OCI-LY1 (cell line): Measurements from ENCODE around the gene DIPK1C.

Experiments used
- H2AFZ ChIP-seq: fragments of 200-600 bp; sonication (generic), shearing (Covaris generic); 2 replicates; pipeline ENCODE4 v1.6.0; 2014; ENCODE audit warnings: antibody characterized with exemption, mild to moderate bottlenecking, low read length
- H3F3A ChIP-seq: fragments of 200-600 bp; sonication (generic), shearing (Covaris generic); 2 replicates; pipeline ENCODE4 v1.6.0; 2014; ENCODE audit warnings: mild to moderate bottlenecking, antibody characterized with exemption, low read length, moderate library complexity; ENCODE audit not compliant: insufficient read depth
- H3K27ac ChIP-seq: fragments of 200-600 bp; sonication (generic); 2 replicates; pipeline ENCODE4 v1.5.1; 2014; ENCODE audit warnings: low read length, mixed run types, mild to moderate bottlenecking, low read depth; ENCODE audit not compliant: poor library complexity, severe bottlenecking
- H3K27me3 ChIP-seq: fragments of 200-600 bp; sonication (generic); 2 replicates; pipeline ENCODE4 v1.6.0; 2014; ENCODE audit warnings: antibody characterized with exemption, mild to moderate bottlenecking, low read length, moderate library complexity; ENCODE audit not compliant: insufficient read depth
- H3K36me3 ChIP-seq: fragments of 200-600 bp; sonication (generic); 2 replicates; pipeline ENCODE4 v1.6.1; 2014; ENCODE audit warnings: mild to moderate bottlenecking, antibody characterized with exemption, low read length, moderate library complexity, mixed read lengths; ENCODE audit not compliant: insufficient read depth
- H3K4me1 ChIP-seq: fragments of 200-600 bp; sonication (generic); 2 replicates; pipeline ENCODE4 v1.5.1; 2014; ENCODE audit warnings: mild to moderate bottlenecking, low read length, moderate library complexity; ENCODE audit not compliant: insufficient read depth, severe bottlenecking
- H3K4me2 ChIP-seq: fragments of 200-600 bp; sonication (generic), shearing (Covaris generic); 2 replicates; pipeline ENCODE4 v1.6.1; 2014; ENCODE audit warnings: low read length
- H3K4me3 ChIP-seq: fragments of 200-600 bp; sonication (generic); 2 replicates; pipeline ENCODE4 v1.5.1; 2014; ENCODE audit warnings: low read length, low read depth, mild to moderate bottlenecking, mixed read lengths; ENCODE audit not compliant: poor library complexity, severe bottlenecking
- H3K79me2 ChIP-seq: fragments of 200-600 bp; shearing (Covaris generic); 2 replicates; pipeline ENCODE4 v1.6.1; 2016; ENCODE audit warnings: mixed run types, low read length, mixed read lengths; ENCODE audit not compliant: insufficient read depth
- H3K9ac ChIP-seq: fragments of 200-600 bp; sonication (generic), shearing (Covaris generic); 2 replicates; pipeline ENCODE4 v1.6.1; 2014; ENCODE audit warnings: mild to moderate bottlenecking, low read length, mixed read lengths
- H3K9me2 ChIP-seq: fragments of 200-600 bp; sonication (generic), shearing (Covaris generic); 2 replicates; pipeline ENCODE4 v1.6.1; 2014; ENCODE audit warnings: low read depth, mild to moderate bottlenecking, low read length, mixed read lengths
- H3K9me3 ChIP-seq: fragments of 200-600 bp; shearing (Covaris generic); 2 replicates; pipeline ENCODE4 v1.6.1; 2014; ENCODE audit warnings: low read length, mixed read lengths
- H4K20me1 ChIP-seq: fragments of 200-600 bp; sonication (generic), shearing (Covaris generic); 2 replicates; pipeline ENCODE4 v1.6.0; 2016; ENCODE audit warnings: mild to moderate bottlenecking, low read length; ENCODE audit not compliant: insufficient read depth
- EZH2 ChIP-seq: fragments of 200-600 bp; sonication (generic), shearing (Covaris generic); IDR thresholded peaks from 2 replicates; pipeline ENCODE4 v1.8.0; 2017; ENCODE audit warnings: borderline replicate concordance, mixed run types, mild to moderate bottlenecking, antibody characterized with exemption, low read length, moderate library complexity, mixed read lengths
- TF ChIP-seq, protein P1 (sequence below): fragments of 200-600 bp; sonication (generic), shearing (Covaris generic); IDR thresholded peaks from 2 replicates; pipeline ENCODE4 v1.5.1; 2017; ENCODE audit warnings: mild to moderate bottlenecking, antibody characterized with exemption, low read length, moderate library complexity, mixed read lengths

The DIPK1C gene

DNA sequence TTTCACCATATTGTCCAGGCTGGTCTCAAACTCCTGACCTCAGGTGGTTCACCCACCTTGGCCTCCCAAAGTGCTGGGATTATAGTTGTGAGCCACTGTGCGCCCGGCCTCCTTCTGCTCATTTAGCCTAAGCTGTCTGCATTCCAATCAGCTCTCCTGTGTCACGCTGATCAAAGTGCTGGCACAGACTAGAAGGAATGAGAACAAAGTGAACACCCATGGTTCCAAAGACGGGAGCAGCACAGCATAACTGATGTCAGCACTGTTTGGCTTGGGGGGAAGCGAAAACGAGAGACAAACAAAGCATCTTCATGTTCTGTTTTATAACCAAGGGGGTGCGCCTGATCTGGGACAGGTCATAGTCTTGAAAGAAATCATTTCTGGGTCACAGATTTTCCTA is 43.3 kb downstream of the DIPK1C start:
- no peaks in the 10 kb centered on the region for H3K9me3 ChIP-seq
- H3K4me1 ChIP-seq: no peaks in the 10 kb centered on the region
- no peaks in the 10 kb centered on the region for H3K36me3 ChIP-seq
- no peak for TF ChIP-seq EZH2
- H2AFZ ChIP-seq: no peak overlapping the region
- H3K79me2 ChIP-seq: no peaks in the 10 kb centered on the region
- no peaks in the 10 kb centered on the region for H4K20me1 ChIP-seq
- H3K9me2 ChIP-seq: no peaks in the 10 kb centered on the region
- H3K27ac ChIP-seq: no peak overlapping the region
- no peak overlapping the region for H3K4me2 ChIP-seq
- no peaks in the 10 kb centered on the region for H3F3A ChIP-seq
- H3K27me3 ChIP-seq: no peaks in the 10 kb centered on the region; the same call in 1 of the 2 replicates
- no peak overlapping the region for H3K9ac ChIP-seq
- H3K4me3 ChIP-seq: no peak overlapping the region

- H3K27me3 ChIP-seq: no peaks in the 10 kb centered on the region; the same call in 1 of the 2 replicates
- H3K9me3 ChIP-seq: no peaks in the 10 kb centered on the region
- no peak overlapping the region for H2AFZ ChIP-seq
These were observed 44.8 kb downstream of the DIPK1C start for GRCh38 chr18:74412116-74412880.

GRCh38 chr18:74411475-74411874 is 45.6 kb downstream of the DIPK1C start:
- no peak overlapping the region for H3K4me2 ChIP-seq
- no peak overlapping the region for H3K27ac ChIP-seq
- TF ChIP-seq EZH2: no peak
- TF ChIP-seq, protein P1, sequence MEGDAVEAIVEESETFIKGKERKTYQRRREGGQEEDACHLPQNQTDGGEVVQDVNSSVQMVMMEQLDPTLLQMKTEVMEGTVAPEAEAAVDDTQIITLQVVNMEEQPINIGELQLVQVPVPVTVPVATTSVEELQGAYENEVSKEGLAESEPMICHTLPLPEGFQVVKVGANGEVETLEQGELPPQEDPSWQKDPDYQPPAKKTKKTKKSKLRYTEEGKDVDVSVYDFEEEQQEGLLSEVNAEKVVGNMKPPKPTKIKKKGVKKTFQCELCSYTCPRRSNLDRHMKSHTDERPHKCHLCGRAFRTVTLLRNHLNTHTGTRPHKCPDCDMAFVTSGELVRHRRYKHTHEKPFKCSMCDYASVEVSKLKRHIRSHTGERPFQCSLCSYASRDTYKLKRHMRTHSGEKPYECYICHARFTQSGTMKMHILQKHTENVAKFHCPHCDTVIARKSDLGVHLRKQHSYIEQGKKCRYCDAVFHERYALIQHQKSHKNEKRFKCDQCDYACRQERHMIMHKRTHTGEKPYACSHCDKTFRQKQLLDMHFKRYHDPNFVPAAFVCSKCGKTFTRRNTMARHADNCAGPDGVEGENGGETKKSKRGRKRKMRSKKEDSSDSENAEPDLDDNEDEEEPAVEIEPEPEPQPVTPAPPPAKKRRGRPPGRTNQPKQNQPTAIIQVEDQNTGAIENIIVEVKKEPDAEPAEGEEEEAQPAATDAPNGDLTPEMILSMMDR: no peak
- H3F3A ChIP-seq: no peaks in the 10 kb centered on the region
- H3K9me2 ChIP-seq: no peaks in the 10 kb centered on the region
- no peaks in the 10 kb centered on the region for H3K79me2 ChIP-seq
- H3K4me1 ChIP-seq: no peaks in the 10 kb centered on the region
- H2AFZ ChIP-seq: no peak overlapping the region
- H3K9ac ChIP-seq: no peak overlapping the region
- no peak overlapping the region for H3K4me3 ChIP-seq
- H3K36me3 ChIP-seq: no peaks in the 10 kb centered on the region
- H3K27me3 ChIP-seq: no peaks in the 10 kb centered on the region; the same call in 1 of the 2 replicates
- H4K20me1 ChIP-seq: no peaks in the 10 kb centered on the region
- no peaks in the 10 kb centered on the region for H3K9me3 ChIP-seq

More at GRCh38 chr18:74412116-74412880, 44.8 kb downstream of the DIPK1C start:
- Histone ChIP-seq H3K4me1 (no peaks in the 10 kb centered on the region), H3K36me3 (no peaks in the 10 kb centered on the region), H3K4me3 (no peak overlapping the region), H3K4me2 (no peak overlapping the region), H4K20me1 (no peaks in the 10 kb centered on the region), H3K27ac (no peak overlapping the region), H3K9me2 (no peaks in the 10 kb centered on the region), H3K9ac (no peak overlapping the region), H3F3A (no peaks in the 10 kb centered on the region), H3K79me2 (no peaks in the 10 kb centered on the region)
- TF ChIP-seq, protein P1: no peak
- no peak for TF ChIP-seq EZH2
